Measurements from ENCODE around the gene AKR1C2.

GRCh38 chr10:5046410-5046809 is 42.8 kb upstream of the AKR1C2 start:
- TF ChIP-seq POLR2A (IDR thresholded peaks at IDR 0.05; ENCODE audit: low read length) (no peak), GATA1 (IDR thresholded peaks at IDR 0.05; ENCODE audit: low read depth, low read length) (no peak)

Data from erythroblast (primary cell).